ENCODE data around the gene TSPOAP1. TPM values are rescaled to one million over a fixed set of nuclear protein-coding genes. Genes with fewer than 3 reads are reported as not detected.

The TSPOAP1 gene
- total RNA-seq, 1 donor from 2014 or later, result 0.05 TPM

- Mint-ChIP-seq H3K4me1 (ENCODE audit: unreplicated experiment) (no peaks in the 10 kb centered on the region), H3K27ac (ENCODE audit: unreplicated experiment) (no peak overlapping the region), H3K4me3 (ENCODE audit: unreplicated experiment) (no peak overlapping the region), H3K9me3 (ENCODE audit: unreplicated experiment) (no peaks in the 10 kb centered on the region), H3K27me3 (ENCODE audit: unreplicated experiment) (peaks cover 14% of the 10 kb centered on the region), H3K36me3 (ENCODE audit: unreplicated experiment) (no peaks in the 10 kb centered on the region)
- no peak for DNase-seq (ENCODE audit: extremely low spot score, unreplicated experiment)
- no peak for TF ChIP-seq CTCF (IDR thresholded peaks at IDR 0.05)
Measured at GRCh38 chr17:58365980-58366595, 37.5 kb upstream of the TSPOAP1 start.

GRCh38 chr17:58365185-58365979, 36.8 kb upstream of the TSPOAP1 start:
- TF ChIP-seq CTCF (IDR thresholded peaks at IDR 0.05), result no peak
- H3K9me3 Mint-ChIP-seq (ENCODE audit: unreplicated experiment), result no peaks in the 10 kb centered on the region
- H3K4me3 Mint-ChIP-seq (ENCODE audit: unreplicated experiment), result no peak overlapping the region
- H3K27me3 Mint-ChIP-seq (ENCODE audit: unreplicated experiment), result peaks cover 14% of the 10 kb centered on the region
- no peak overlapping the region for H3K27ac Mint-ChIP-seq (ENCODE audit: unreplicated experiment)
- H3K36me3 Mint-ChIP-seq (ENCODE audit: unreplicated experiment), result no peaks in the 10 kb centered on the region
- no peak for DNase-seq (ENCODE audit: extremely low spot score, unreplicated experiment)
- H3K4me1 Mint-ChIP-seq (ENCODE audit: unreplicated experiment), result no peaks in the 10 kb centered on the region

GRCh38 chr17:58364270-58364942, 35.8 kb upstream of the TSPOAP1 start:
- Mint-ChIP-seq H3K4me1 (ENCODE audit: unreplicated experiment) (no peaks in the 10 kb centered on the region), H3K4me3 (ENCODE audit: unreplicated experiment) (no peak overlapping the region)

GRCh38 chr17:58363457-58364185, 35.0 kb upstream of the TSPOAP1 start:
- Mint-ChIP-seq H3K27ac (ENCODE audit: unreplicated experiment) (no peak overlapping the region), H3K4me3 (ENCODE audit: unreplicated experiment) (no peak overlapping the region), H3K9me3 (ENCODE audit: unreplicated experiment) (no peaks in the 10 kb centered on the region)

More at GRCh38 chr17:58364270-58364942, 35.8 kb upstream of the TSPOAP1 start:
- DNase-seq (ENCODE audit: extremely low spot score, unreplicated experiment), result no peak
- TF ChIP-seq CTCF (IDR thresholded peaks at IDR 0.05), result no peak
- Mint-ChIP-seq H3K9me3 (ENCODE audit: unreplicated experiment) (no peaks in the 10 kb centered on the region), H3K27ac (ENCODE audit: unreplicated experiment) (no peak overlapping the region), H3K27me3 (ENCODE audit: unreplicated experiment) (peaks cover 11% of the 10 kb centered on the region), H3K36me3 (ENCODE audit: unreplicated experiment) (no peaks in the 10 kb centered on the region)

More at GRCh38 chr17:58363457-58364185, 35.0 kb upstream of the TSPOAP1 start:
- H3K4me1 Mint-ChIP-seq (ENCODE audit: unreplicated experiment), result no peaks in the 10 kb centered on the region
- H3K27me3 Mint-ChIP-seq (ENCODE audit: unreplicated experiment), result peaks cover 10% of the 10 kb centered on the region
- no peak for TF ChIP-seq CTCF (IDR thresholded peaks at IDR 0.05)
- no peaks in the 10 kb centered on the region for H3K36me3 Mint-ChIP-seq (ENCODE audit: unreplicated experiment)
- no peak for DNase-seq (ENCODE audit: extremely low spot score, unreplicated experiment)
